ENCODE results near the gene STUB1.
A peak's percentile ranks its signal among the peaks of the same experiment; 100 is the strongest.

STUB1 gene

DNA sequence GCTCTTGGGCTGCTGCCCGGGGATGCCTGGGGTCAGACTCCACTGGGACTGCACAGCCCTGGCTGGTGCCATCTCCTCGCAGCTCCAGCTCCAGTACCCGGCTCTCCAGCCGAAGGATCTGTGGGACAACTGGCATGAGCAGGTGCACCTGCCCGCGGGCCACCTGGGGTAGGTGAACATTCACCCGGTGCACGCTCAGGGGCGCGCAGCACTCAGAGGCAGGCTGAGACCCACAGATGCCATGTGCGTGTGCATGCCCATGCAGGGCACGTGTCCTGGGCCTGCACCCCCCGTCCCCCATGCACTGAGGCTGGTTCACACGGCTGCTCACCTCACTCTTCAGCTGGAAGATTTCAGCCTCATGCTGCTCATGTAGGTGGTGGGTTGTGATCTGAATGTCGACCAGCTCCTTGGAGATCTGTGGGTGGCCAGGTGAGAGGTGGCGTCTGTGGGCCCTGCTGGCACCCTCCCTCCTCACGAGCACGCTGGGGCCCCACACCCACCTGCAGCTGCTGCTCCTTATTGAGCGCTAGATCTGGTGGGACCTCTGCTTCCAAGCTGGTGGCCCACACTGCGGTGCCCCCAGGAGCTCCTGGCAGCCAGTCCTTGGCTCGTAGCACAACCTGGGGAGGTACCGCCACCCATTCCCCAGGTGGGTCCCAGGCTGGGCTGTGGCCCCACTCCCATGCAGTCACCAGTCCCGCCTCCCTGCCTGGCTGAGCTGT lies 45.4 kb downstream of the STUB1 start:
- DNase-seq (ENCODE audit: low read depth) = no peak

GRCh38 chr16:726188-726437 lies 45.9 kb downstream of the STUB1 start:
- no peak for DNase-seq (ENCODE audit: low read depth)

GRCh38 chr16:726438-727290 lies 46.5 kb downstream of the STUB1 start, which contains the start of the genes CCDC78 and HAGHL:
Gene CCDC78 (minus strand): TSS chr16:726443. CDS start chr16:726367, 76 bp downstream.
Gene HAGHL (plus strand): TSS chr16:727106. CDS start chr16:727510, 404 bp downstream.
- peak; percentile 52 for DNase-seq (ENCODE audit: low read depth)

GRCh38 chr16:727291-727977 lies 47.2 kb downstream of the STUB1 start:
- no peak for DNase-seq (ENCODE audit: low read depth)

GRCh38 chr16:728131-728889 lies 48.1 kb downstream of the STUB1 start:
- DNase-seq (ENCODE audit: low read depth) = no peak

GRCh38 chr16:728890-729744 lies 48.9 kb downstream of the STUB1 start:
- no peak for DNase-seq (ENCODE audit: low read depth)

DNA sequence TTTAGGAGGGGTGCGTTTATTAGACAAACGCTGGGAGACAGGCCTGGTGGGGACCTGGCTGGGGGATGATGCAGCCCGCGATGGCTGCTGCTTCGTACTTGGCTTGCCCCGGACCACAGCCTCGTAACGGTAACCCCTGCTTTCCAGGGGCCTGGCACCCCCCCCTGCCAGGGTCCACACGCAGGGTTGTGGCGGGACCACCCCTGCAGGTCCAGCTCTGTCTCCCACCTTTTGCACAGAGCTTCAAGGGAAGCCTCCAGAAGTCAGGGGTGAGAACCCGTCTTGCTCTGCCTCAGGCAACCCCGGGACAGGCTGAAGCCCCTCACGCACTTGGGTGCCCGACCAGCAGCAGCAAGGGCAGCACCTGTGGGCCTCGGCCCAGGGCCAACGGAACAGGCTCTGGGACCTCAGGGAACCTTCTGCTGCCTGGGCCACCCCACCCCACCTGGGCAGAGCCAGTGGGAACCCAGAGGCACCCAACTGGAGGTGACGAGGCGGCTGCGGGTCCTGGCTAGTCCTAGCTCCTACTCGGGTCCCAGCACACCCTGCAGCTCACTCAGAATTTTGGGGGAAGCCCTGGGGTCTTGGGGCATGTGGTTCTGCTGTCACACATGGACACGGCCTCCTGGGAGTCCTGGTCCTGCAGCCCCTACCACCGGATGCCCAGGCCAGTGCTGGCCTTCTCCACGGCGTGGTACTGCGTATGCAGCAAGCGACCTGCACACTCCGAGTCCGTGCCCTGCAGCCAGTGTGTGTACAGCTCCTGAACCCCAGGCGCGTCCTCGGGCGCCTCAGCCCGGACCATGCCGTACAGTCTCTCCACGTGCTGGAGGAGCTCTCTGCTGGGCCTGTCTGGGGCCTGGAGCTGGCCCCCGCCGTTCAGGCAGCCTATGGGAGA lies 49.8 kb downstream of the STUB1 start:
- DNase-seq (ENCODE audit: low read depth) = no peak

GRCh38 chr16:730666-731509 lies 50.7 kb downstream of the STUB1 start:
- DNase-seq (ENCODE audit: low read depth) = no peak

DNA sequence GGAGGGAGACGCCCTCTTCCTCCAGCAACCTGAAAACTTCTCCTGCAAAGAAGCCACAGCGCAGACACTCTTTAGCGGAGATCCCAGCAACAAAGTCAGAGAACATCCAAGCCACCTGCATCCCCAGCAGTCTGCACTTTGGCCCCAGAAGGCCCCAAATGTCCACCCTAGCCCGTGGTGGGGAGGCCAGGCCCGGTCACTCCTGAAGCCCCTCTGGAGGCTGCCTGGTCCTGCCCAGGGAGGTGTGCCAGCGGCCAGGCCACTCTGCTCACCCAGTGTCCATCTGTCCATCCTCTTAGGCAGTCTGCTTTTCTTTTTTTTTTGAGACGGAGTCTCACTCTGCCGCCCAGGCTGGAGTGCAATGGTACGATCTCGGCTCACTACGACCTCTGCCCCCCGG lies 52.1 kb downstream of the STUB1 start:
- DNase-seq (ENCODE audit: low read depth) = no peak
